AG04450 (cell line): ENCODE data around the gene PLPP6. TPM values are rescaled to one million over a fixed set of nuclear protein-coding genes. Genes with fewer than 3 reads are reported as not detected.
A peak's percentile ranks its signal among the peaks of the same experiment; 100 is the strongest.

Experiments
- CTCF ChIA-PET: fragments of 300-600, 350-600 bp; formaldehyde crosslinking; extraction: SDS; loops from one replicate; lab custom pipeline; 2022; ENCODE audit warnings: antibody characterized with exemption, inconsistent platforms; lab: Charles Lee
- POLR2A ChIA-PET: fragments of 350-600 bp; formaldehyde crosslinking; extraction: SDS; loops from one replicate; lab custom pipeline; 2021; ENCODE audit warnings: antibody characterized with exemption, inconsistent platforms; lab: Yijun Ruan, JAX
- DNase-seq: peaks from one replicate; pipeline ENCODE4 v3.0.0-alpha.2; 2011; ENCODE audit warnings: low read depth, low spot score
- H3K27ac ChIP-seq: one replicate; pipeline ENCODE4 v1.5.1; 2012; ENCODE audit warnings: low read depth, low read length, control low read depth
- H3K27me3 ChIP-seq: one replicate; pipeline ENCODE4 v1.6.0; 2012; ENCODE audit warnings: low read length; ENCODE audit not compliant: control insufficient read depth, insufficient read depth
- H3K4me3 ChIP-seq: 2 replicates; pipeline ENCODE4 v1.5.1; 2011; ENCODE audit warnings: mild to moderate bottlenecking, low read depth, low read length, control low read depth
- H3K9me3 ChIP-seq: 2 replicates; pipeline ENCODE4 v1.5.1; 2012; ENCODE audit warnings: low read length; ENCODE audit not compliant: control insufficient read depth, insufficient read depth
- CTCF ChIP-seq: IDR thresholded peaks from 2 replicates; pipeline ENCODE4 v1.5.1; 2011; ENCODE audit warnings: low read depth, low read length, control low read depth, inconsistent platforms
- polyA minus RNA-seq: library from RNA; depleted of rRNA, polyadenylated mRNA; stranded (reverse); fragments of >200 nt; gene quantifications from 2 replicates; pipeline ENCODE4 v1.2.3, GENCODE V29; 2011; rRNA and poly(A)+ RNA removed
- polyA plus RNA-seq: library from polyadenylated mRNA; depleted of rRNA; stranded (reverse); fragments of >200 nt; gene quantifications from 2 replicates; pipeline ENCODE4 v1.2.3, GENCODE V29; 2011; rRNA removed

PLPP6 gene
- polyA plus RNA-seq (10.5 and 12.1 TPM in 2 replicates), polyA minus RNA-seq (12.0 and 12.6 TPM in 2 replicates)

GRCh38 chr9:4662108-4662988 is at the start of gene PLPP6:
TSS of gene PLPP6 (plus strand) at chr9:4662294. CDS start at chr9:4662376, 82 bp downstream.
- Histone ChIP-seq H3K27me3 (no peaks in the 10 kb centered on the region), H3K27ac (peak within 1 kb of the TSS; percentile 33), H3K4me3 (peak within 1 kb of the TSS; percentile 76), H3K9me3 (no peaks in the 10 kb centered on the region; the same call in 1 of the 2 replicates)
- CTCF ChIA-PET = interaction anchor here (0.6 to 1.5 kb wide), 8 partner anchors 10 to 347 kb away, joined by 3 to 5 read pairs (median 3); partner anchors contain the start of gene AK3
- peak; percentile 65 for TF ChIP-seq CTCF
- POLR2A ChIA-PET = interaction anchor here (0.9 to 1.1 kb wide), 2 partner anchors 17 to 79 kb away, joined by 3 read pairs; partner anchors contain the start of genes AK3 and CDC37L1
- no peak for DNase-seq

GRCh38 chr9:4614627-4615026 is 47.5 kb upstream of the PLPP6 start:
- no peak overlapping the region for H3K4me3 ChIP-seq
- no peak for TF ChIP-seq CTCF
- H3K9me3 ChIP-seq = no peaks in the 10 kb centered on the region
- peaks cover 2% of the 10 kb centered on the region for H3K27me3 ChIP-seq
- H3K27ac ChIP-seq = no peak overlapping the region
- DNase-seq = no peak
- ChIA-PET CTCF (interaction anchor here (0.8 kb wide), 1 partner anchor 10 kb away, joined by 3 read pairs; no protein-coding TSS in a partner anchor), POLR2A (no interaction called here)

- ChIA-PET CTCF (interaction anchor here (0.8 kb wide), 1 partner anchor 11 kb away, joined by 3 read pairs; no protein-coding TSS in a partner anchor), POLR2A (no interaction called here)
- Histone ChIP-seq H3K4me3 (no peak overlapping the region), H3K27ac (no peak overlapping the region), H3K27me3 (peaks cover 2% of the 10 kb centered on the region), H3K9me3 (no peaks in the 10 kb centered on the region)
- TF ChIP-seq CTCF = no peak
- DNase-seq = peak; percentile 6
Observed at GRCh38 chr9:4615251-4615650, 46.8 kb upstream of the PLPP6 start.

GRCh38 chr9:4615778-4616177 is 46.3 kb upstream of the PLPP6 start:
- no peak for DNase-seq
- CTCF ChIA-PET = no interaction called here
- Histone ChIP-seq H3K9me3 (no peaks in the 10 kb centered on the region), H3K27ac (no peak overlapping the region), H3K4me3 (no peak overlapping the region), H3K27me3 (peaks cover 2% of the 10 kb centered on the region)
- no peak for TF ChIP-seq CTCF
- POLR2A ChIA-PET = no interaction called here

GRCh38 chr9:4617752-4618151 is 44.3 kb upstream of the PLPP6 start:
- Histone ChIP-seq H3K4me3 (no peak overlapping the region), H3K9me3 (no peaks in the 10 kb centered on the region), H3K27ac (no peak overlapping the region), H3K27me3 (peaks cover 2% of the 10 kb centered on the region)
- DNase-seq = no peak
- CTCF ChIA-PET = no interaction called here
- POLR2A ChIA-PET = no interaction called here
- no peak for TF ChIP-seq CTCF
